Measurements from ENCODE around the gene SLC9A6. TPM values are rescaled to one million over a fixed set of nuclear protein-coding genes. Genes with fewer than 3 reads are reported as not detected.
"Not testable (repeated sequence)": the region's sequence is repeated elsewhere in the genome, so short reads cannot be mapped to it uniquely, and the experiment has no call there.

Gene SLC9A6
- total RNA-seq, 1 donor from 2014 or later: 16.1 TPM

DNA sequence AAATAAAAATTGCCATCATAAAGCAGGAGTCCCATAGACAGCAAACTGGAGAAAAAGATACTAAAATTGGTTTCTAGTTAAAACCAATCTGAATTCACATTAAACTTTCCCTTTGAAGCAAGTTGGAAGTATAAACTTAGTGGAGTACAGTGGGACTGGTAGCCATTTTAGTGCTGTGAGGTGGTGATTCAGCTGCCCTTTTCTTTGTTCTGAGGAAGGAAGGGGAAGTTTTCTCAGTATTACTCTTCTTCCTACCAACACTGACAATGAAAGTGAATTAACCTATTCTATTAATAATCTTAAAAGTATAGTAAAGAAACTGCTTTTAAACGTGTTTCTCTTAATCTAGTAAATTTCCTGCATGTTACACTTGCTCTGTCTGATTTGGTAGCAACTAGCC lies 36.7 kb downstream of the SLC9A6 start:
- DNase-seq (no peak), ATAC-seq (ENCODE audit: poor library complexity) (no peak)
- intact Hi-C loops (cut with DNase I): no loop called here

DNA sequence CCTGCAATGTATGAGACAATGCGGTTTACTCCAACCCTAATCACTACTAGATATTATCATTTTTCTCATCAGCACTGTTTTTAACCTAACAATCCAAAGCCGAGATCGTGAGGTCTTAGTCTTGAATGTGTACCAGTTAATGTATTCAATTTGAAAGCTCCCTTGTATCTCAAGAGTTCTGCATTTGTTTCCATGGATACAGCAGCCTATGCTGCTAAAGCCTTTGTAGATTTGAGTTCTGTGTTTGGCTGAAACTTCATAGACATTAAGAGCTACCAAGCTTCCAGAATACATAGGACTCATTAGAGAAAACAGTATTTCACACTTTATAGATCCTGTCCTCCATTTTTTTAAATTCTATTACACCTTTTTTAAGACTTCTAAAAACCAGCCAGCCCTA lies 39.9 kb downstream of the SLC9A6 start:
- no peak for ATAC-seq (ENCODE audit: poor library complexity)
- no peak for DNase-seq
- intact Hi-C loops (cut with DNase I): loop anchor here (5.0 kb wide), 2 partner anchors 182 to 242 kb away; no protein-coding TSS in a partner anchor

DNA sequence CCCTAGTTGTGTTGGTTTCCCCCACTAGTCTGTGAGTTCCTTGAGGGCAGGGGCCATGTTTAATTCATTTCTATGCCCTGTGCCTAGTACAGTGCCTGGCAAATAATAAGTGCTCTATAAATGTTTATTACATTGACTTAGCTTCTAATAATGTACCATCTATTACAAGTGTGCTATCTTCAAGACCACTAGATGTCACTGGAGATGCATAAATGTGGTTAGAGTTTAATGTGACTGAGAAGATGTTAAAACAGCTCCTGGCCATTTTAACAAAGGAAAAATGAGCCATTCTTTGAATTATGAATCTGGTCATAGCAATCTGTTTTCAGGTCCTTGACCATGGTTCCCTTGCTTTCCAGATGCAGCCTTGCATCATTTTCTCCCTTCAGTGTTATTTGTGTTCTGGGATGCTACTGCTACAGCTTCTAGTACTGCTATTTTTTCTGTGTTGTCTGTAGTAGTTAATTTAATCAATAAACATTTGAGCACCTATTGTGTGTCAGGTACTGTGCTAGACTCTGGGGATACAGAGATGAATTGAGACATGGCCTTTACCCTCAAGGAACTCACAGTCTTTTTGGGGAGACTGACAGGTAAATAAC lies 43.2 kb downstream of the SLC9A6 start:
- intact Hi-C loops (cut with DNase I): loop anchor here (2.0 to 5.0 kb wide), 3 partner anchors 132 to 239 kb away; no protein-coding TSS in a partner anchor
- ATAC-seq (ENCODE audit: poor library complexity) (peak; percentile 56), DNase-seq (no peak)

DNA sequence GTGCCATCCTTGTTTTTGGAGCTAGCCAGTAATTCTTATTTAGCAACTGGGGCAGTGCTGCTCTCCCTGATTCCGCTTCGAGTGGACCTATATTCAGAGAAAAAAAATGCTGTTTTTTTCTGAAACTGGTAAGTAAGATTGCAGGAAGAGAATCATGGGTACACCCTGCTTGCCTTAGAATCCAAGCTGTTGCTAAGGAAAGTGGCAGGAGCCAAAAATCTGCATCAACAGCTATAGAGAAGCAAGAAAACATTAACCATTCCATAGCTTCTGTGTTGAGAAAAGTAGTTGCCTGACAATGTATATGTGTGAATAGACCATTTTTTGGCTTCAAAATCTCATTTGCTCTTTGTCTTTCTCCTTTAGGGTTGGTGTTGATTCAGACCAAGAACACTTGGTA lies 44.5 kb downstream of the SLC9A6 start:
- intact Hi-C loops (cut with DNase I): loop anchor here (2.0 to 5.0 kb wide), 3 partner anchors 131 to 238 kb away; no protein-coding TSS in a partner anchor
- peak; percentile 23 for ATAC-seq (ENCODE audit: poor library complexity)
- DNase-seq: no peak

DNA sequence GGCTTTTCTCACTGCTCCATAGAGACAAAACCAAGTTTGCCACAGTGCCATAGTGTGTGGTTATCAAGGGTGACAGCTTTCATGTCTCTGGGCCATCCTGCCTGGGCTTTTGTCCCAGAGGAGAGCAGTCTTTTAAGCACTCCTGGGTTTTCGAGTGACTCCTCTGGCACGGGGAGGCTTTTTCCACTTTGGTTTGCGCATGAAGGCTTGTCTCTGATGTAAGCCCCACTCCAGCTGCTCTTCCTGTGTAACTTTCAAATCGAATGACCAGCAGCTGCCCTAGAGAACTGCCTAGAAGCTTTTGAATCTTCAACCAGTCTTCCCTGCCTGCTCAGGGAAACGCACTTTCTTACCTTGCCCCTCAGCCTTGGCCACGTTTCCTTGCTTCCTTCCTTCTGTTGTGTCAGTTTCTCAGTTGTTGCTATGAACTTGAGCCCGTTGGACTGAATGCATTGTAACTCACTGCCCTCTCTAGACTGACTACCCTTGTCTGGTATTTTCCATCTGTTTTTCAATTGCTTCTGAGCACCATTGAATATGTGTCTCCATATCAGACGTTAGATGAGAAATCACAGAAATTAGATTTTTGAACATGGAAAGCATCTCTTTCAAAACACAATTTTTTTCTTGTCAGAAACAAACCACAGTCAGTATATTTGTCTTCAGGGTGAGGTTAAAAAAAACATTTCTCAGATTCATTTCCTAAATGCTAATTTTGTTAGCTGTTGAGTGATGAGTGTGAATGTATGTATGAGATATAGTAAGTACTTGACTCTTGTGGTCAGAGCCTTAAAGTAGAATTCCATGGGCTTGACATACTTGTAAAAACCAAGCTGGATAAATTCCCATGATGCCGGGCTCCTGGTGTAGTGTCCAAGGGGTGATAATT lies 45.3 kb downstream of the SLC9A6 start:
- DNase-seq (peak; percentile 62), ATAC-seq (ENCODE audit: poor library complexity) (peak; percentile 88)
- intact Hi-C loops (cut with DNase I): no loop called here

DNA sequence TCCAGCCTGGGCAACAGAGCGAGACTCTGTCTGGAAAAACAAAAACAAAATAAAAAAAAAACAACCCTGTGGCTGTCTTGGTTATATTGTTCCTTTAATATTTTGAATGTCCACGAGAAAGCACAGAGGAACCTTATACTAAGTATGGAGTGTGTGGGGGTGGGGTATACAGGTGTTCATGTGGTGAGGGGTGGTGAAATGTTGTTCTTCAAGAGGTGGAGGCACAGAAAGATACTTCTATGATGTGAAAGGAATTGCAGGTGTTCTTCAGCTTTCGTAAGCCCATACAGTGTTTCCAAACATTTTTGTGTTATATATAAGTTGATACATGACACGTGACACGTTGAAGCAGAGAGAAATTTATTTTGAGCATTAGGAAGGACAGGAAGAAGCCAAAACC lies 46.4 kb downstream of the SLC9A6 start:
- no peak for ATAC-seq (ENCODE audit: poor library complexity)
- intact Hi-C loops (cut with DNase I): no loop called here
- no peak for DNase-seq

DNA sequence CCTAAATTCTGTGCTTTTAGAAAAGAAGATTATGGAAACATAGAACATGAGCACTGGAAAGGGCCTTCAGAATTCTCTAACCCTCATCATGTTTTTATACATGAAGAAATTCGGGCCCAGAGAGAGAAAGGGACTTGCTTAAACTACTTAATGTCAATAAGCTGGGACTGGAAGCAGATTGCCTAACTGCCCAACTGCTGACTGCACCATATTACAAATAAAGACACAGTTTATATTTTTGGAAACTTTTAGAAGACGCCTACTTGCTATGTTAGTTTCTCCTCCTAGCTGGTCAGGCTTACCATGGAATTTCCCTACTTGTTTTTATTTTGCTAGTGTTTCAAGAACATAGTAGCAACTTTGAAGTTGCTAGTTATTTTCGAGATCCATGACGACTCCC lies 47.1 kb downstream of the SLC9A6 start:
- DNase-seq (no peak), ATAC-seq (ENCODE audit: poor library complexity) (no peak)
- intact Hi-C loops (cut with DNase I): no loop called here

DNA sequence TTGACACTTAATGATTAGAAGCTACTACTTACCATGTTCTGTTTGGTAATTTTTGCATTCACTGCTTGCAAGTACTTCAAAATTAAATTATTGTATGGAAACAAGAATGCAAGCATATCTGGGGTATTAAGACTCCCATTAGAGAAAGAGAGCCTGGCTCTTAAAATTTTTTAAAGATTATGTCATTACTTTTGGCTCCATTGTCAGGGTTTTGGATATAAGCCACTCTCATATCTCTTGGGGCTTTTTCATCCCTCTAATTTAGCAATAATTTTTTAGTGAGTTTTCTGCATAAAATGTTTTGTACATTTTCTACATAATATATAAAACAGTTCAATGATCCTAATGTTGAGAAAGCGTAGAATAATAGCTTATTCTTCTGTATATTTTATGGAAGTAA lies 49.4 kb downstream of the SLC9A6 start:
- intact Hi-C loops (cut with DNase I): no loop called here
- DNase-seq (no peak), ATAC-seq (ENCODE audit: poor library complexity) (no peak)

DNA sequence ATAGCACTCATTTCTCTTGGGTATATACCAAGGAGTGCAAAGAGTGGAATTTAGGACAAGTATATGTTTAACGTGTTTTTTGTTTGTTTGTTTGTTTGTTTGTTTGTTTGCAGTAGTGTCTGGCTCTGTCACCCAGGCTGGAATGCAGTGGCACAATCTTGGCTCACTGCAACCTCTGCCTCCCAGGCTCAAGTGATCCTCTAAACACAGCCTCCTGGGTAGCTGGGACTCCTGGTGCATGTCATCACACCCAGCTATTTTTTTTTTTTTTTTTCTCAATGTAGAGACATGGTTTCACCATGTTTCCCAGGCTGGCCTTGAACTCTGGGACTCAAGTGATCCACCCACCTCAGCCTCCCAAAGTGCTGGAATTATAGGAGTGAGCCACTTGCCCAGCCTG lies 50.4 kb downstream of the SLC9A6 start:
- intact Hi-C loops (cut with DNase I): no loop called here
- no peak for DNase-seq
- no peak for ATAC-seq (ENCODE audit: poor library complexity)

DNA sequence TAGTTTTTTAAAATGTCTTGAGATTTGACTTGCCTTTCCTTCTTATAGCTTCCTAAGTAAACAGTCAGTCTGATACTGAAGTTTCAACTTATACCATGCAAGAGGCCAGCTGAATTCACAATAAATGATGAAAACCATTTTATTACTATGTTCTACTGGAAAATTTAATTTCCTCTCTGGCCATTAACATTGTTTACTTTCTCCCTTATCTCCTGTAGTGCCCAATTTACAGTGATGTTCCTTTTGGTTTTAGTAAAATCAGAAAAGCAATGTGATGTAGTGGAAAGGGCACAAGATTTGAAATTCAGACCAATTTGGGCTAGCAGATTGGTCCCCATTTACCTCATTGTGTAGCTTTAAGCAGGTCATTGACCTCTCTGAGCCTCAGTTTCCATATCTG lies 54.2 kb downstream of the SLC9A6 start:
- intact Hi-C loops (cut with DNase I): no loop called here
- no peak for DNase-seq
- ATAC-seq (ENCODE audit: poor library complexity): no peak

DNA sequence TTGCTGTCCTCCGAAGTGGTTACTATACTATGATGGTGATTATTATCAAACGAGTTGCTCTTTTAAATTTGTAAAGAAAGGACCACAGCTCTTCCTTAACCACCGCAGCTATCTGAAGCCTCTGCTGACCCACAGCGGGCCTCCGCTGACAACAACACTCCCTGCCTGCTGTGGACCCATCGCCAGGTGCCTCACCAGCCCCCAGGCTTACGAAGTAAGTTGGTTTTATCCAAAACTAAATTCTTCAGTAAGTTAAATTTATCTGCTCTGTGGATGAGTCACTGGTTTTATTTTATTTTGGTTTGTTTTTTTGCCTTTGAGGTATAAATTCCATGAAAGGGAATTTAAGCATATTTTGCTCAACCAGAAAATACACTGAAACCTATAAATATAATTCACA lies 54.7 kb downstream of the SLC9A6 start:
- intact Hi-C loops (cut with DNase I): no loop called here
- no peak for DNase-seq
- ATAC-seq (ENCODE audit: poor library complexity): no peak

DNA sequence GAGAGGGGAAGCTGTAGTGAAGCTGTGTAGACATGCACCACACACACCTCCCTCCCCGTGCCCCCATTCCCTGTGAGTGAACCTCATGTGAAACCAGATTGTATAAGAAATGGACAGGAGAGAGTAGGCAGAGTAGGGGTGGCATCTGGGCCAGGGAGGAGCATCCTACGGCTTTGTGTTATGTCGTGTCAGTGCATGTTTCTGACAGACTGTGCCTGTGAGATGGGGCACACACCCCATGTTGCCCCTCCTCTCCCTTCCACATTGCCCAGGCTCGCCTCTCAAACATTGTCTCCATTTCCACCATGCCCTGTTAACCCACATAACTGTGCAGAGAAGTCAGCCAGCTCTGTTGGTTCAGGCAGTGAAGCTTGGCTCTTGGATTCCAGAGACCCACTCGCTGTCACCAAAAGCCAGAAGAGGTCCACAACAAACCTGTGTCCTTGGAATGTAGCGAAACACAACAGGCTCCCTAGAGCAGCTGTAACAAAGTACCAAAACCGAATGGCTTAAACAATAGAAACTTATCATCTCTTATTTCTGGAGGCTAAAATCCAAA lies 56.1 kb downstream of the SLC9A6 start:
- DNase-seq: no peak
- ATAC-seq (ENCODE audit: poor library complexity): no peak
- intact Hi-C loops (cut with DNase I): no loop called here

DNA sequence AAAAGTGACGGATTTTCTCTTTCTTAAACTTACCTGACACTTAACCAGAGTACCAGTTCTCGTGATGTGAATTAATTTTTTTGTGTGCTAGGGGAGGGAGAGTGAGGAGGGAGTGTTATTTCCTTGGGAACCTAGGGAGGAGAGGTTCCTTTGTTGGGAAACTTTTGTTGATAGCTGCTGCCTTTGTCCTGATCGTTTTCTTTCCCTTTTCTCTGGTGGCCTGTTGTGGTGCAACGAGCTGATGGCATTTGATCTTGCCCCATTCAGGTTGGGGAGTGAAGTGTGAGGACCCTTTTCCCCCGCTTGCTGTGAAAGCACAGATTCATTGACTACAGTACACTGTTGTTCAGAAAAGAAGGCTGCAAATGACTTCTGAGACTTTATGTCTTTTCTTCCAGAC lies 59.8 kb downstream of the SLC9A6 start:
- ATAC-seq (ENCODE audit: poor library complexity): no peak
- intact Hi-C loops (cut with DNase I): no loop called here
- no peak for DNase-seq

DNA sequence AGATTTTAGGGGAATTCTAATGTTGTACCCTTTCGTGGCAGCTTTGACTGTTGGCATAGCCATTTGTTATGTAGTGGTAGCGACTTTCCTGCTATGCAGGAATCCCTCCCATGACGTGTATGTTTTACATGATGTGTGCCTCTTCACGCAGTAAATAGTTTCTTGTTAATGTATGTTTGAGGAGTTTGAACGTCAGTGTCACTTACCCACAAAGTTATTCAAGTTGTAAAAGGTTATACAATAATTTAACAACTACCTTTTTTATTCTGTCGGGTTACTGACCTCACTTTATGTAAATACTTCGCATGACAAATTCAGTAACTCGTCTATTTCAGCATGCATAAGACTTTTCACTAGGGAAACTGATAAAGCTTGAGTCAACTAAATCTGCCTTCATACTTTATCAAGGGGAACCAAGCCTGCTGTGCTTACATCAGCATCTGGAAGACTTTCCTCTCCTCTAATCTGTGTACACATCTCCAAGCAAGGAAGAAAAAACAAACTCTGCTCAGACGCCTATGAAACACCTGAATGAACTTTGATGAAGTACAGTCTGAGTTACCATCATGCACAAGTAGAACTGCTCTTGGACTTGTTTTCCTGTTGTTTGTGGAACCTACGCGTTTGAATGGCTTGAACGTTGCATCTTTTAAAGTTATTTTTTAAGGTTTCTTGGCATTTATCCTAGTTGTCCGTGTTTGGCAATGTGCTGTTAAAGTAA lies 61.2 kb downstream of the SLC9A6 start:
- ATAC-seq (ENCODE audit: poor library complexity) (no peak), DNase-seq (no peak)
- intact Hi-C loops (cut with DNase I): no loop called here

DNA sequence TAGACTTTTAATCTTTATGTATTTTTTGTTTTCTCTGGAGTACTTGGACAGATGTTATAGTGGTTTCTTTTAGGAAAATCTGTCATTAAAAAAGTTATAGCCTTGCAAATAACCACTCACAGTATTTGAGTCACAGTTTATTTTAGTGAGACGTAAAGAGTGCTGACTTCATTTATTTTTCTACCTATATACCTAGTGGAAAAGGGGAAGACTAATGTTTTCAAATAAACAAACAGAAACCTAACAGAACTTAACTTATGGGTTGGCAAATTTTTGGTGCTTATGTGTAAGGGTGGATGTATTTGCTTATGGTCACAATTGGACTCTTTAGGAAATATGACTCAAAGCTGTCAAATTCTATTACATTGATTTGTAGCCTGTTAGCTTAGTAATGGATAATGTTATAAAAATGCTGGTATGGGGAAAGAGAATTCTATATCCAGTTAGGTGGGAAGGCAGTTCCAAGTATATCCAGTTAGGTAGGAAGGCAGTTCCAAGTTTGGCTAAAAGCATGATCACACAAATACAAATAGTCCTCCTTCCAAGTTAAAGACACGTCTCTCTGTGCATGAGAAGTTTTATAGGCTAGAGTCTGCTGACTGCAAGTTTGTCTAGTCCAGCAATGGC lies 61.9 kb downstream of the SLC9A6 start:
- intact Hi-C loops (cut with DNase I): no loop called here
- no peak for ATAC-seq (ENCODE audit: poor library complexity)
- no peak for DNase-seq

DNA sequence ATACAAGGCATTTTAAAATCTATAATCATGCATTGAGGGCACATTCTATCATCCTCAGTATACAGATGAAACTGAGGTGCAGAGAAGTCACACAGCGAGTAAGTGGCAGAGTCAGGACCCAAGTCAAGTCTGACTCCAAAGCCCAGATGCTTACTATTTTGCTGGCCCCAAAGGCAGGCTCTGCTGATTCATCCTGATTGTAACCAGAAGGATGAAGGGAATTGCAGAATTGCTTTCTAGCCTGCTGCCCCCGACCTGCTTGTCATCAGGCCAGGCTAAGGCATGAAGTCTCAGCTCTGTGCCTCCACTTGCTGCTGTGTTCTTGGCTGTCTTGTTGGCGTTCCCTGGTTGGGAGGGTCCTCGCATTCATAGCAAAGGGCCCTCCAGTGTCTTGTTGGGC lies 62.7 kb downstream of the SLC9A6 start:
- ATAC-seq (ENCODE audit: poor library complexity): no peak
- intact Hi-C loops (cut with DNase I): no loop called here
- no peak for DNase-seq

DNA sequence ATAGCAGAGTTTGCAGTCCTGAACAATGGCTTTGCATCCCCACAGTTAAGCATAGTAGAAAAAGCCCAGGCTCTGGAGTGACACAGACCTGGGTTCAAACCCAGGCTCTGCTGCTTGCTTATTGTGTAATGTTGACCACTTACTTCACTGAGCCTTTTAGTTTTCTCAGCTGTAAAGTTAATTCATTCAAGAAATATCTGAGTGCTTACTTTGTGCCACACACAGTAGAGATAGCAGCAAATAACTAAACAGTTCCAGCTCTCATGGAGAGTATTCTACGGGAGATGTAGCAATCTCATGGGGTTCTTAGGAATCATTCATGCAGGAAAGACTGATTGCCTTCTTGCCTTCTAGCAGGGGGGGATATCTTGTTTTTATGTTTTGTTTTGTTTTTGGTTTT lies 63.2 kb downstream of the SLC9A6 start:
- ATAC-seq (ENCODE audit: poor library complexity): no peak
- intact Hi-C loops (cut with DNase I): no loop called here
- no peak for DNase-seq

DNA sequence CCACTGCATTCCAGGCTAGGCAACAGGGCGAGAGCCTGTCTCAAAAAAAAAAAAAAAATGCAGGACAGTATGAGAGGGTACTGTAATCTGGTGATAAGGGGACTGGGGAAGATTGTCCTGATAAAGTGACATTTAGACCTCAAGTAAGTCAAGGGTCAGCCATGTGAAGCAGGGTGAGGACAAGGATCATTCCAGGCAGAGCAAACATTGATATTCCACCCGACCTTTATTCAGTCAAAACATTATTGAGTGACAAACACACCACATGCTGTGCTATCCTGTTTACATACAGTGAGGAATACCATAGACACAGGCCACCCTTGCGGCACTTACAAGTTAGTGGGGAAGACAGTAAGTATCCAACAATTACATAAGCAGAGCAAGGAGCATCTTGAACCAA lies 64.4 kb downstream of the SLC9A6 start:
- ATAC-seq (ENCODE audit: poor library complexity): no peak
- no peak for DNase-seq
- intact Hi-C loops (cut with DNase I): no loop called here

DNA sequence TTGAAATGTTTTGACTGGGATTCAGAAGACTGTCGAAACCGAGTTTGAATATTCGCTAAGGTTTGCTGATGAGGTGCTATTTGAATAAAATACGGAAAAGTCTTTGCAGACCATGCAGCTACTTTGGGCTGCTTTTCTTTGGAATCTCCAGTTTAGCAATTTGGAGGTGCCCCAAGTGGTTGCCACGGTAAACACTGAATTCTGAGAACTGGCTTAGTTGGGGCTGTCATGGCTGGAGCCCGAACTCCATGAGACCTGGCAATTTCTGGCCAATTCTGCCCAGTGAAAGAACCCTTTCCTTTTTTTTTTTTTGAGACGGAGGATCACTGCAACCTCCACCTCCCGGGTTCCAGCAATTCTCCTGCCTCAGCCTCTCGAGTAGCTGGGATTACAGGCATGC lies 65.6 kb downstream of the SLC9A6 start:
- DNase-seq; ATAC-seq (ENCODE audit: poor library complexity); intact Hi-C loops (cut with DNase I): not testable (repeated sequence)
